GM10266 (cell line): ENCODE results near the gene MYOCOS.

ENCODE experiments used
- DNase-seq: peaks from one replicate; pipeline ENCODE4 v3.0.0; 2012; ENCODE audit errors: extremely low spot score
- TF ChIP-seq, protein P1 (sequence below): IDR thresholded peaks from 2 replicates; pipeline ENCODE4 v1.5.1; 2012; ENCODE audit warnings: mild to moderate bottlenecking, low read depth; ENCODE audit not compliant: control insufficient read depth, insufficient read depth; ENCODE audit errors: missing control alignments

Gene MYOCOS

DNA sequence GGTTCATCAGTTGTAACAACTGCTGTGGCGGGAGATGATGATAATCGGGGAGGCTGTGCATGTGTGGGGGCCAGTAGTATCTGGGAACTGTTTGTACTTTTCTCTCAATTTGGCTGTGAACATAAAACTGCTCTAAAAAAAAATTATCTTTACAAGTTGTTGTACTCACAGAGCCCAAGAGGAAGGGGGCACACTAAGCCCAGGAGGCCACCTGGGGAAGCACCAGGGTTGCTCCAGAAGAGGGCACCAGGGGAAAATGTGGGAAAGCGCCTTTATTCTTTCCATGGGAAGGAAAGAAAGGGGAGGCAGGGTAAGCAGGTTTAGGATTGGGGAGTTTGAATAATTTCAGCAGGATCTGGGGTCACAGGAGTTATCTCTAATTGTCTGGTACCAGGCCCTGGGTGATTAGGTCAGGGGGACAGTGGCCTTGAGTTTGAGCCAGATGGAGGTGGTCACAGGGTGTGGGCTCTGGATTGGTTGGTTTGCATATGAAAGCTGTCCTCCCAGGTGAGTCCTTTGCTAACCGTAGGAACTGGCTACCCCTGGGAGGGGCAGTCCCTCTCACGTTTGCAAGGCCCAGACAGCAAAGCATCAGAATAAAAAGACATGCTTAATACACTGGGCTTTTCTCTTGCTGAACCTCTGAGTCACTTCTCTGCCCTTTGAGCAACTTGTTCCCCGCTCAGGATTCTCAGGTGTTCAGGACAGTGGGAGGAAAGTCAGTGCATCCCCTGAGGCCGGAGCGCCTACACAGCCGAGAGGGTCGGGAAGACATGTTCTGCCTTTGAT is 19.2 kb downstream of the MYOCOS start:
- TF ChIP-seq, protein P1, sequence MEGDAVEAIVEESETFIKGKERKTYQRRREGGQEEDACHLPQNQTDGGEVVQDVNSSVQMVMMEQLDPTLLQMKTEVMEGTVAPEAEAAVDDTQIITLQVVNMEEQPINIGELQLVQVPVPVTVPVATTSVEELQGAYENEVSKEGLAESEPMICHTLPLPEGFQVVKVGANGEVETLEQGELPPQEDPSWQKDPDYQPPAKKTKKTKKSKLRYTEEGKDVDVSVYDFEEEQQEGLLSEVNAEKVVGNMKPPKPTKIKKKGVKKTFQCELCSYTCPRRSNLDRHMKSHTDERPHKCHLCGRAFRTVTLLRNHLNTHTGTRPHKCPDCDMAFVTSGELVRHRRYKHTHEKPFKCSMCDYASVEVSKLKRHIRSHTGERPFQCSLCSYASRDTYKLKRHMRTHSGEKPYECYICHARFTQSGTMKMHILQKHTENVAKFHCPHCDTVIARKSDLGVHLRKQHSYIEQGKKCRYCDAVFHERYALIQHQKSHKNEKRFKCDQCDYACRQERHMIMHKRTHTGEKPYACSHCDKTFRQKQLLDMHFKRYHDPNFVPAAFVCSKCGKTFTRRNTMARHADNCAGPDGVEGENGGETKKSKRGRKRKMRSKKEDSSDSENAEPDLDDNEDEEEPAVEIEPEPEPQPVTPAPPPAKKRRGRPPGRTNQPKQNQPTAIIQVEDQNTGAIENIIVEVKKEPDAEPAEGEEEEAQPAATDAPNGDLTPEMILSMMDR, result no peak
- no peak for DNase-seq

DNA sequence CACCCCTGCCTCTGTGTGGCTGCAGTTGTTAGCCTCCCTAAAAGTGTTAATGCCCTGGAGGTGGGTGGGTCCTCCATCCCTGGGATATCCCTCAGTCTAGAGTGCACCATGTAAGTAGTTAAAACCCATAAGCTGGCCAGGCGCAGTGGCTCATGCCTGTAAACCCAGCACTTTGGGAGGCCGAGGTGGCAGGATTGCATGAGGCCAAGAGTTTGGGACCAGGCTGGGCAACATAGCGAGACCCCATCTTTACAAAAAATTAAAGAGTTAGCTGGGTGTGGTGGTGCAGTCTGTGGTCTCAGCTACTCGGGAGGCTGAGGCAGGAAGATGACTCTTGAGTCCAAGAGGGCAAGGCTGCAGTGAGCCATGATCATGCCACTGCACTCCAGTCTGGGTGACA is 20.2 kb downstream of the MYOCOS start:
- TF ChIP-seq, protein P1, result no peak
- no peak for DNase-seq

DNA sequence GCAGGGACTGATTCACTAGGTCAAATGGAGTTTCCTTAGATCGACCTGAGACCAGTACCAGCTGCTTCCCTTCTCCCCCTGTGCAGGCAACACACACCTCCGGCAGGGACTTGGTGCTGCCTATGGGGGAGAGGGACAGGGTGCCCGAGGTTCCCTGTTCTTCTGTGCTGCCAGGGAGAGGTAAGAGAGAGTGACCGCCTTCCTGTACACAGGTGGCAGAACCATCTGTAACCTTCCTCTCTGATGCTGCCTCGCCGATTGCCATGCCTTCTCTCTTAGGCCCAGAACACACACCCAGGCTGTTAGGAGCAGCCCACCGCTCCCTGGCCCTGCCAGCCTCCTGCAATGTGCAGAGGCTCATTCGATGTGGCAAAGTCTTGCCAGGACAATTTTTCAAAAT is 21.1 kb downstream of the MYOCOS start:
- TF ChIP-seq, protein P1, result no peak
- no peak for DNase-seq

DNA sequence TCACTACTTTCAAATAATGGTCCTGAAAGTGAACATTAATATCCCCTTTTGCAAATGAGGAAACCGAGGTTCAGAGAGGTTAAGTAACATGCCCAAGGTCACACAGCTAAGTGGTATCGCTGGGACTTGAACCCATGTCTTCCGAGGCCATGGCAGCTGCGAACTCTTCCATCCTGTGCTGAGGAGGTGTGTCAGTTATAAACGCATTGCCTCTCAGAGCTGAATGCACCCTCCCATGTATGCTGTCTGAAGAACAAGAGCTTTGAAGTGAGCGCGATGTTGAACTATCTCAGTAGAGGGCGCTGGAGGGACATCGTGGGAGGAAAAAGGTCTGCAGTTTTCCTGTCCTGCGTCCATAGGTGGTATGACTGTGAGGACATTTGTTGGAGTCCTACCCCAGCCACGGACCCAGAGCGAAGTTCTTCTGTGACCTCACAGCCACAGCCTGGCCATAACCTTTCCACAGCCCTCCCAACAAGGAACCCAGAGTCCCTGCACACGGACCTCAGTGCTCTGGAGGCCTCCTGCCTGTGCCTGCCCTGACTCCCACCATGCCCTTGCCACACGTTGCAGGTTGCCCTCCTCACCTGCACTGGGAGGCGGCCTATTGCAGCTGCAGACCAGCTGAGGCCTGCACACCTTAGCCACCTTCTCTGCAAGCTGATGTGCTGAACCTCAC is 22.9 kb downstream of the MYOCOS start:
- DNase-seq, result peak; percentile 43
- TF ChIP-seq, protein P1, result peak; percentile 81

DNA sequence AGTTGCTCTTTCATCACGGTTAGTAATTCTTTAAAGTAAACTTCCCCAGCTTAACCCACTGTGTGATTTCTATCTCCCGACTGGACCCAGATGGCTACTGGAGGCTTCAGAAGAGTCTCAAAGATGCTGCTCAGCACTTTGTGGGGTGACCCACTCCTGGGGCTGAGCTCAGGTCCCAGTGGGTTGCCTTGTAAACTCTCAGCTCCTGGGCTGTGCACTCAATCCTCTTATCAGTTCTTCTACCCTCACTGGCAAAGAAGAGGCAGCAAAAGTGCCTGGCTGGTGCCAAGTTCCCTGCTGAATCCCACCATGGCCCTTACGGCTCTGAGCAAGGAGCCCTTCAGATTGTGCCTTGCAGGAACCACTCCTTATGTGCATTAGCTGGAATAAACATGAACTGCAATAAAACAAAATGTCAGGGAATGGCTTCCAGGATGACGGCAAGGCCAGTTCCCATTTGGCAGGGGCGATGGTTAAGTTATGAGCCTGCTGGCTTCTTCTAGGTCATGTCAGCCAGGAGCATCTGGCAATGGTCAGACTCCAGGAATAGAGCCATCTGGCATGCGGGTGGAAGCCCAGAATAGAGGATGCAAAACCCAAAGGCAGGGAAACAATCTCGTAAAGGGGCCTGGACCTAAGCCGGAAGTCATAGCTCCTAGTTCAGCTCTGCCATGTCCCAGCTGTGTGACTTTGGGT is 23.7 kb downstream of the MYOCOS start:
- DNase-seq, result no peak
- TF ChIP-seq, protein P1, result no peak

DNA sequence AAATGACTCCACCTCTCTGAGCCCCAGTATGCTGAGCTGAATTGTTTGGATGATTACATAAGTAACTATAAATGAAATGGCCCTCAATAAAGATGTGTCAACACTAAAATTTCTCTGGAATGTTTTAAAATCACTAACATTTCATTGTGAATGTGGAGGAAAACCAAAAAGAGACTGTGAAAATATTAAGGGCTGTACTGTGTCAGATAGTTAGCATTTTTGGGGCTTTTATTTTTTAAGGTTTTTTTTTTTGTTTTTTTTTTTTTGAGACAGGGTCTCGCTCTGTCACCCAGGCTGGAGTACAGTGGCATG is 24.2 kb downstream of the MYOCOS start:
- DNase-seq, result no peak
- TF ChIP-seq, protein P1, result no peak
